ENCODE data around the gene PARD3.

Gene PARD3

GRCh38 chr10:34492081-34492480, 323.0 kb downstream of the PARD3 start:
- no peak for DNase-seq (ENCODE audit: low spot score)

GRCh38 chr10:34491678-34492077, 323.4 kb downstream of the PARD3 start:
- no peak for DNase-seq (ENCODE audit: low spot score)

- no peak for DNase-seq (ENCODE audit: low spot score)
Observed at GRCh38 chr10:34489973-34490745, 324.9 kb downstream of the PARD3 start.

GRCh38 chr10:34489411-34489810, 325.7 kb downstream of the PARD3 start:
- no peak for DNase-seq (ENCODE audit: low spot score)

GRCh38 chr10:34488476-34489130, 326.5 kb downstream of the PARD3 start:
- DNase-seq (ENCODE audit: low spot score): no peak

GRCh38 chr10:34486008-34486407, 329.1 kb downstream of the PARD3 start:
- no peak for DNase-seq (ENCODE audit: low spot score)

- no peak for DNase-seq (ENCODE audit: low spot score)
Observed at GRCh38 chr10:34484164-34484563, 330.9 kb downstream of the PARD3 start.

GRCh38 chr10:34480345-34480744, 334.8 kb downstream of the PARD3 start:
- DNase-seq (ENCODE audit: low spot score): no peak

- DNase-seq (ENCODE audit: low spot score): no peak
Observed at GRCh38 chr10:34479520-34480179, 335.4 kb downstream of the PARD3 start.

- DNase-seq (ENCODE audit: low spot score): no peak
Observed at GRCh38 chr10:34477249-34477648, 337.8 kb downstream of the PARD3 start.

- no peak for DNase-seq (ENCODE audit: low spot score)
Observed at GRCh38 chr10:34476608-34477007, 338.5 kb downstream of the PARD3 start.

- no peak for DNase-seq (ENCODE audit: low spot score)
Observed at GRCh38 chr10:34475786-34476185, 339.3 kb downstream of the PARD3 start.

GRCh38 chr10:34475274-34475646, 339.8 kb downstream of the PARD3 start:
- DNase-seq (ENCODE audit: low spot score): no peak

GRCh38 chr10:34474555-34475273, 340.4 kb downstream of the PARD3 start:
- DNase-seq (ENCODE audit: low spot score): no peak

GRCh38 chr10:34474009-34474376, 341.1 kb downstream of the PARD3 start:
- no peak for DNase-seq (ENCODE audit: low spot score)

- DNase-seq (ENCODE audit: low spot score): no peak
Observed at GRCh38 chr10:34473174-34474008, 341.7 kb downstream of the PARD3 start.

GRCh38 chr10:34470307-34470706, 344.8 kb downstream of the PARD3 start:
- no peak for DNase-seq (ENCODE audit: low spot score)

GRCh38 chr10:34469446-34469845, 345.6 kb downstream of the PARD3 start:
- no peak for DNase-seq (ENCODE audit: low spot score)

GRCh38 chr10:34467902-34468301, 347.2 kb downstream of the PARD3 start:
- no peak for DNase-seq (ENCODE audit: low spot score)

- DNase-seq (ENCODE audit: low spot score): no peak
Observed at GRCh38 chr10:34467364-34467763, 347.7 kb downstream of the PARD3 start.

GRCh38 chr10:34465678-34466077, 349.4 kb downstream of the PARD3 start:
- no peak for DNase-seq (ENCODE audit: low spot score)

GRCh38 chr10:34464591-34464990, 350.5 kb downstream of the PARD3 start:
- DNase-seq (ENCODE audit: low spot score): no peak
